NCI-H748 (cell line): Measurements from ENCODE around the gene MSANTD1.

Experiments
- DNase-seq: peaks from one replicate; lab custom pipeline; 2025; ENCODE audit not compliant: unreplicated experiment; lab: John Stamatoyannopoulos, UW

The MSANTD1 gene

GRCh38 chr4:3248811-3249661, at the start of gene MSANTD1:
TSS of gene MSANTD1 (plus strand) at chr4:3249159. CDS start at chr4:3249223, 64 bp downstream.
- DNase-seq: no peak

GRCh38 chr4:3199653-3200422, 49.1 kb upstream of the MSANTD1 start:
- no peak for DNase-seq

- DNase-seq: no peak
These were observed 48.4 kb upstream of the MSANTD1 start for GRCh38 chr4:3200423-3201090.

GRCh38 chr4:3201718-3202702, 46.9 kb upstream of the MSANTD1 start:
- no peak for DNase-seq

GRCh38 chr4:3202836-3203820, 45.8 kb upstream of the MSANTD1 start:
- no peak for DNase-seq

- no peak for DNase-seq
These were observed 45.0 kb upstream of the MSANTD1 start for GRCh38 chr4:3203971-3204431.

- no peak for DNase-seq
These were observed 43.0 kb upstream of the MSANTD1 start for GRCh38 chr4:3205995-3206394.

GRCh38 chr4:3206439-3207100, 42.4 kb upstream of the MSANTD1 start:
- DNase-seq: no peak

GRCh38 chr4:3207531-3208037, 41.4 kb upstream of the MSANTD1 start:
- DNase-seq: no peak

- DNase-seq: no peak
These were observed 40.1 kb upstream of the MSANTD1 start for GRCh38 chr4:3208826-3209225.

GRCh38 chr4:3209551-3210325, 39.2 kb upstream of the MSANTD1 start:
- no peak for DNase-seq

- no peak for DNase-seq
These were observed 38.5 kb upstream of the MSANTD1 start for GRCh38 chr4:3210467-3210866.

GRCh38 chr4:3211866-3212265, 37.1 kb upstream of the MSANTD1 start:
- no peak for DNase-seq

- no peak for DNase-seq
These were observed 36.4 kb upstream of the MSANTD1 start for GRCh38 chr4:3212391-3213105.

- no peak for DNase-seq
These were observed 35.9 kb upstream of the MSANTD1 start for GRCh38 chr4:3213106-3213425.

GRCh38 chr4:3213661-3214250, 35.2 kb upstream of the MSANTD1 start:
- no peak for DNase-seq

- DNase-seq: no peak
These were observed 33.7 kb upstream of the MSANTD1 start for GRCh38 chr4:3215256-3215655.
